Right hindlimb (tissue), 1 donor: ENCODE data around the gene TLL2.

Experiments used
- DNase-seq: peaks from one replicate; pipeline ENCODE4 v3.0.0-alpha.2; 2018

TLL2 gene

DNA sequence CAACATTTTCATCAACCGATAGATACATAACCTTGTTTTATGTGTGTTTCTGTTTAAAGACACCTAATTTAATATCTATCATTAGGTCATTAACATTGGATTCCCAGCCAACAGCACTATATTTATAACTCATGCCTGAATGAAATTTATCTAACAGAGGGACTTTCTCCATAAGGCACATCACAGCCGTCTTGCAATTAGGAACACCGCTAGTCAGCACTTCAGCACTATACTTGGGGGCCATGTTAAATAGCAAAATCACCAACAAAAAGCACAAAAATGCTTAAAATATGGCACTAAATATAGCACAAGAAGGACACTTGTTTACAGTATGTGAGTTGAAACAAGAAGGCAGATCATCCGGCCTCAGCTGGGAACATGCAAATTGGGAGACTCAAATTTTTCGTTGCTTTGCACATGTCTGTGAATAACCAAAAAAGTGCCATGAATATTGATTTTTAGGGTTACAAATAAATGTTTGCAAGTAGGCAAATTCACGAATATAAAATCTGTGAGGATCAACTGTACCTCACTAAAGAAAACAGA lies 51.0 kb downstream of the TLL2 start:
- DNase-seq: no peak

DNA sequence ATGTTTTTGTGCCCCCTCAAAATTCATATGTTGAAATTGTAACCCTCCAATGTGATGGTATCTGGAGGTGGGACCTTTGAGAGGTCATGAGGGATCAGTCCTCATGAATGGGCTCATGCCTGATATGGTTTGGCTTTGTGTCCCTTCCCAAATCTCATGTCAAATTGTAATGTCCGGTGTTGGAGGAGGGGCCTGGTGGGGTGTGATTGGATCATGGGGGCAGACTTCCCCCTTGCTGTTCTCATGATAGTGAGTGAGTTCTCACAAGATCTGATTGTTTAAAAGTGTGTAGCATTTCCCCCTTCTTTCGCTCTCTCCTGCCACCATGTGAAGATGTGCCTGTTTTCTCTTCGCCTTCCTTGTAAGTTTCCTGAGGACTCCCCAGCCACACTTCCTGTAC lies 53.4 kb downstream of the TLL2 start:
- DNase-seq: no peak

DNA sequence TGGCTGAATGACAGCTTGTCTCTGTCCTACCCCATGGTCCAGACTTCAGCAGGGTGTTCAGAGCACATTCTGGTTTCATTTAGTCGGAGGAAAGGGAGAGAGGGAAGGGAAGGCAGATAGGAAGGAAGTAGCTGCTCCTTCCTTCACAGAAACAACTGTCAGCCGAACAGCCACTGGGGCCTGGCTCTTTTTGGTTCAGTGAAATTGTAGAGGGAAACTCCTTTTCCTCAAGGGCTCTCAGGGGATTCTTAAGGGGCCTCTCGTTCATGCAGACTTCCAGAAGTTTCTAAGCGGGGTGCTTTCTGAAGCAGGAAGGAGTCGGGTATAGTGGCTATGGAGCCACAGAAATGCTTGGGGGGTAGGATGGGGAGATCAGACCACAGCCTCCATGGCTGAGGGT lies 56.4 kb downstream of the TLL2 start:
- DNase-seq: no peak

DNA sequence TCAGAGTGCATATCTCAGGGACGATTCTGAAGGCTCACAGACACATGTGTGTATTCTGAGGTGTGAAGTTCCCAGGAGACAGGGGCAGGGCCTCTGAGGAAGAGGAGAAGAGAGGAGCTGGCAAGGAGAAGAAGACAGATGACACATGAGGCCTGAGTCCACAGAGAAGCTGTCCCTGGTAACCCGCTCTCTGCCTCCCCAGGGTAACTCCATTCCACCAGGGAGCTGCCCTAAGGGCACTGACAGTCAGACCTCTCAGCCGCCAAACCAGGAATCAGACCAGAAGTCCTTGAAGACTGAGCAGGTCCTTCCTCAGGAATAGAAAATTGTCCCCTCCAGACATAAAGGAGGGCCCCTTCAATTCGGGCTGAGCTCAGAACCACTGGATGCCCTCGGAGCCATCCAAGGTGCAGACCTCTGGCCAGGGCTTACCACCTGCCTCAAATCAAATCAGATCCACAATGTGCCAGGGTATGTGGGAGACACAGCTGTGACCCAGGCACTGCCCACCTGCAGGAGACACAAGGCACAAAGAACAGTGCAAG lies 57.4 kb downstream of the TLL2 start:
- DNase-seq: no peak

DNA sequence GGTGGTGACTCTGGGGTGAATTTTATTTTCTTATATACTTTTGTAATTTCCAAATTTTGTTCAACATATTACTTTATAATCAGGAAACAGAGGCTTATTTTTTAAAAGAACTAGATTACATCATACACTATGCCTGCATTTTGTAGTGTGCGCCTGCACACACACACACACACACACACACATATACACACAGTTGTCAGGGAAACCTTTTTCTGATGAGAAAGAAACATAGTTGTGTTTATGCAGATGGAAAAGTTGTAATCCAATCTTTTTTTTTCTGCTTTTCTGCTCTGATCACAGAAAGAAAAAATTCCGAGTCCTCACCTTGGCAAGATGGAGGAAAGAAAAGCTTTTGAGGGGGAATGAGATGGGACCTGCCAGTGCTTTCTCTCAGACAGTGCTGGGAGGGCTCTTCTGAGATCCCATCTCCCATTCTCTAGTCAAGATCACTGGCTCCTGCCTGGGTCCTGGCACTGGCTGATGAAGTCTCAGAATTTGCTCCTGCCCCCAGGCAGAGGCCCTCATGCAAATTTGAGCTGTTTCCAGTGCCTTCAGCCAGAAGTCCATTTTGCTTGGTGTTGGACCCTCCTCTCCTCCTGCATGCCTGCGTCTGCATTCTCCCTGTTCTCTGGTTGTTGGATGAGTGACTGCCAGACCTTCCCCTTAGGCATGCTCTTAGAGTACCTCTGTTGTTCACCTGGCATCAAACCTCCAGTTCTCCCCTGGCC lies 59.7 kb downstream of the TLL2 start:
- no peak for DNase-seq

- DNase-seq: no peak
Measured at GRCh38 chr10:96452494-96453153, 61.1 kb downstream of the TLL2 start.

DNA sequence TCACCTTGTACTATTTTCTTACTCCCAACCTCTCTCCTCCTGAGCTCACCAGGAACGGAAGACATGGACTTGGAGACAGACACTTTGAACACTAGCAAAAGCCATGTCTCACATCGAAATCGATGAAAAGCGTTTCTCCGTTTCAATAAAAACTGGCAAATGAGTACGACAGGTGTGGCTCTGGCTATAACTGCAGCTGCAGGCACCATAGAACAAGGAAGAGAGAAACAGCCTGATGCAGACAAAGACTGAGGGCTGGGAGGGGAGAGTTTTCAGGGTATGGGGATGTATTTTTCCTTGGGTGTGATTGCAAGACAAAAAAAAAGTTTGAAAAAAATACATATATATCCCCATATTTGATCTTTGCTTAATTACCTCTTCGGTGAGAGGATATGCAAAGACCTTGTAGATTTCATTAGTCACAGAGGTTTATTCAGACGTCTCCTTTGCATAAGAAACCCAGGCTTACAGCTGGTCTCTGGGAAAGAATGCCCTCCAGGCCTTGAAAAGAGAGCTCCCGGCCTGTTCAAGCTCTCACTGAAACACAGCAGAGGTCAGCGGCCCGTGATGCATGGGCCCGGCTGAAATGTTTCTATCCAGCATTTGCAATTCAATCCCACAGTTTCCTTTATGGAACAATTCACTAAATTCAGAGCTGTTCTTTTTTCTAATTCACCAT lies 63.1 kb downstream of the TLL2 start:
- DNase-seq: no peak

DNA sequence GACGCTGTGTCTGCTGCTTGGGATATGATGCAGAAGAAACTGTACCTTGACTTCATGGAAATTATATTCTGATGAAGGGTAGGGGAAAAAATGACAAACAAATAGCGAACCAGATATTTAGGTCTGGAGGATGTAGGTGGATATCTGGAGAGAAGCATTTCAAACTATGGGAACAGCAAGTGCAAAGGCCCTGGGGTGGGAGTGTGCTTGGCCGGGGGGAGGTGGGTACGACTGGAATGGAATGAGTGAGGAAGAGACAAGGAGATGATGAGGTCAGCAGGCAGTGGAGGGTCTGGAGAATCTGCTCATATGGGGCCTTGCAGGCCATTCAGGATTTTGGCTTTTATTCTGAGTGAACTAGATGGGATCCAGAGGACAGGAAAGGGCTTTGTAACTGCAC lies 65.2 kb downstream of the TLL2 start:
- DNase-seq: no peak

DNA sequence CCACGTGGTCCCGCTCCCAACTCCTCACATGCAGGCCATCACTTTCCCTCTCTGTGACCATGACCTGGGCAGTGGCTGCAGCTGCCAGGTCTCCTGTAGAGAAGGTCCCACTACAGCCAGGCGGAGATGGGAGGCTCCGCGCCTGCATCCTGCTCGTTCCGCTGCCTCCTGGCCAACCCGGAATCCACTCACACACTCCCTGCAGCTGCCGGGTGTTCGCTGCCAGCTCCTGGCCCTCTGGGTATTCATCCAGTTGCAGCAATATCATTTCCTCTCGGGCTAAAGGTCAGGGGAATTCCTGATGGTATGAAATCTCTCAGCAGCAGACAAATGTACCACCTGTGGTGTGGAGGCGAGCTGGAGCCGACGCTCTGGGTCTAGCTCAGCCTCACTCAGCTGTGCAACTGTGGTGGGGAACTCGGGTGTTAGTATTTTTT lies 65.7 kb downstream of the TLL2 start:
- DNase-seq: peak; percentile 90

- no peak for DNase-seq
Measured at GRCh38 chr10:96446966-96447596, 66.6 kb downstream of the TLL2 start.

- DNase-seq: no peak
Measured at GRCh38 chr10:96441987-96442643, 71.6 kb downstream of the TLL2 start.

DNA sequence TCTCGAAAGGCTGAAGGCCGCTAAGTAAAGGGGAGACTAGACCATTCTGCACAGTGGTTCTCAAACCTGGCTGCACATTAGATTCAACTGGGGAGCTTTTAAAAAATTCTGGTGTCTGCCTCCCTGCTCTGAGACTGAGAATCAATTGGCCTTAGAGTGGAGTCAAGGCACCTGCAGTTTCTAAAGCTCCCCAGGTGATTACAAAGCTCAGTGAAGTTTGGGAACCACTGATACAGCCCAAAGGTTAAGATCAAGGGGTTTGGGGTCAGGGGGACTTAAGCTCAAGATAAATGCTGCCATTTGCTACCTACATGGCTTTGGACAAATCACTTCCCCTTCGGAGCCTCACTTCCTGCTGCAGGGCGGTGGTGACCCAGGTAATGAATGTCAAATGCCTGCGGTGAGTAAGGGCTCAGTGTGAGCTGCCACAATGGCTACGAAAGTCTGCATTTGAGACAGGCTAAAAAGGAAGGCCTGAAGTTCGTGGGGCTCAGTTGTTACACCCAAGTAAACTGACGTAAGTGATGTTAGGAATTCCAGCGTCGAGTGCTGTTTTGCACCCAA lies 72.3 kb downstream of the TLL2 start:
- no peak for DNase-seq

- DNase-seq: peak; percentile 79
Measured at GRCh38 chr10:96440361-96441292, 73.1 kb downstream of the TLL2 start.

GRCh38 chr10:96439725-96440124 lies 74.0 kb downstream of the TLL2 start:
- peak; percentile 39 for DNase-seq

- DNase-seq: no peak
Measured at GRCh38 chr10:96436035-96436434, 77.7 kb downstream of the TLL2 start.

GRCh38 chr10:96431211-96431970 lies 82.3 kb downstream of the TLL2 start:
- DNase-seq: no peak

- DNase-seq: no peak
Measured at GRCh38 chr10:96427291-96427690, 86.4 kb downstream of the TLL2 start.

DNA sequence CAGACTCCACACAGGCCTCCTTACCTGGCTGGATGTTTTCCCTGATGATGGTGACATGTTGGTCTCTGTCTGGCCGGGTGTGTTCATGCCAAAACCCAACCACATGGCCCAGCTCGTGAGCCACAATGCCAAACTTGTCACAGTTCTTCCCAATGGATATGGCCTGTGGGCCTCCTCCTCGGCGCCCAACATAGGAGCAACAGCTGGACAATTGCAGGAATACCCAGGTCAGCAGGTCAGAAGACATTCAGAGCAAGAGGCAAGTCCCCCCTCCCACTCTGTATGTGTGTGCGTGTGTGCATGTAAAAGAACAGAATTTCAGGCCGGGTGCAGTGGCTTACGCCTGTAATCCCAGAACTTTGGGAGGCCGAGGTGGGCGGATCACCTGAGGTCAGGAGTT lies 91.2 kb downstream of the TLL2 start:
- no peak for DNase-seq

DNA sequence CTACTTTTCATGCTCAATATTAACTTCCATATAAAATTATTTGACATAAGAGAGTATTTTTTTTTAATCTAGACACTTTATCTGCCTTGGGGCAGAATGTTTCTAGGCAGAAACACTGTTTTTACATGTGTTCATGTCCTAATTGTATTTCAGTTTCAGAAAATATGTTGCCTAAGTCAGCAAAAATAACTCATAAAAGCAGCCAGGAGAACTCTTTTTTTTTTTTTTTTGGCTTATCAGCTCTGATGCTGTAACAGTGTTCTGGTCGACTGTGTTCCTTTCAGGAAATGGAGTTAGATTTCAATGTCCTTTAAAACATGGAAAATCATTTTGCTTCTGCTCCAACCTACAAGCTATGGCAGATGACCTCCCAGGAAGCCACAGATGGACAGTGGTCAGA lies 91.7 kb downstream of the TLL2 start:
- no peak for DNase-seq
